Skeletal muscle satellite cell (primary cell): Measurements from ENCODE around the gene PTF1A.

ENCODE experiments used
- H3K27me3 ChIP-seq: 2 replicates; pipeline ENCODE4 v1.7.0; 2013; ENCODE audit warnings: low read length; ENCODE audit not compliant: control insufficient read depth, insufficient read depth
- H3K36me3 ChIP-seq: 2 replicates; pipeline ENCODE4 v1.7.0; 2013; ENCODE audit warnings: mild to moderate bottlenecking, control low read depth, low read length; ENCODE audit not compliant: insufficient read depth
- H3K4me1 ChIP-seq: 2 replicates; pipeline ENCODE4 v1.7.0; 2013; ENCODE audit warnings: low read length; ENCODE audit not compliant: control insufficient read depth, insufficient read depth
- H3K4me2 ChIP-seq: 2 replicates; pipeline ENCODE4 v1.7.0; 2013; ENCODE audit warnings: mild to moderate bottlenecking, low read length
- H3K4me3 ChIP-seq: 2 replicates; pipeline ENCODE4 v1.7.0; 2013; ENCODE audit warnings: low read length
- H3K9ac ChIP-seq: 2 replicates; pipeline ENCODE4 v1.7.0; 2013; ENCODE audit warnings: mild to moderate bottlenecking, low read depth, low read length, moderate library complexity
- H3K9me3 ChIP-seq: replicated peaks from 2 replicates; pipeline ENCODE4 v1.7.0; 2013; ENCODE audit warnings: mild to moderate bottlenecking, control low read depth, low read length

The PTF1A gene

DNA sequence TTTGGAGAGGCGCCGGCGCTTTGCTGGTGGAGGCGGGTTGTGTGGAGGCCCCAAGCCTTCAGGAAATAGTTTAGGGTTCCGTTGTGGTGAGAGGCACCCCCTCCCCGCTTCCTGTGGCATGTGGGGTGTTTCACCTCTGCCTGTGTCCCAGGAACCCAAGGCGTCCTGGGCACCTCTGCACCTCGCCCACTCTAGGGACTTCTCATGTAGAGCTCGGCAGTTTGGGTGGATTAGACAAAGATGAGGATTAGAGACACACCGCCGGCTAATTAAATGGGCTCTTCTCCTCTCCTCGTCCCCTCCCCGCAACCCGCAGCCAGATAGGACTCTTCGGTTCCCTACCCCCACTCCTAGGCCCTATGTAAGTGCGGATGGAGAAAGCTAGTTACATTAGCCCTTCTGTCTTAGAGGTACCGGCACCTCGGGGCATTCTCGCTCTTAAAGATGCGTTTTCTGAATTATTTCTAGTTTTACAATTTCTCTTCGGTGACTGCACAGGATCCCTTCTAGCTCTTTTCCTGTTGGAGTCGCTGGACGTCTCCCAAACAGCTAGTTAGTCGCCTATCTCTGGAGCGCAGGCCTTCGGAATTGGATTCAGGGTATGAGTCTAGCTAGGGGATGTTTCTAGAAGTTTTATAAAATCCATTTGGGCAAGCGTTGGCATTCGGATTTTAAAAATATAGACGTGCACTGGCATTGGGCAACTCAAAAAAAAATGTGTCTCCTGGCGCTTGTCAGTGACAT lies 7.8 kb downstream of the PTF1A start:
- no peaks in the 10 kb centered on the region for H3K36me3 ChIP-seq
- no peaks in the 10 kb centered on the region for H3K4me1 ChIP-seq
- no peak overlapping the region for H3K9ac ChIP-seq
- H3K9me3 ChIP-seq, result no peaks in the 10 kb centered on the region
- H3K27me3 ChIP-seq, result peaks cover 97% of the 10 kb centered on the region
- no peak overlapping the region for H3K4me2 ChIP-seq
- no peak overlapping the region for H3K4me3 ChIP-seq

DNA sequence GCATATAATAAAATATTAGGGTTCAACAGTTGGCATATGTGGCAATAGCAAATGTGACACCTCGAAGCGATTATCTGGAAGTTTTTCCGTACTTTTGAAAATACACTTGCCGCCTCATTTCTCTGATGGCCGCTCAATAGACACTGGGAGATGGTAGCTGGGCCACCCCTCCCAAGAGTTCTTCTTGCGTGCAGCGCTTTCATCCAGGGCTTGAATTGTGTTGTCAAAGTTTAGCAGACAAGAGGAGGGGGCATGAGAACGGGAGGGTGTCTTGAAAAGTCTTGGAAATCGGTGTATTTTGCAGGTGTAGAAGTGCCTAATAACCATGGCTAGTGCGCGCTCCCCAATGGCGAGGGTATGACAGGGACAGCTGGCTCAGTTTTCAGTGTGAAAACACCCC lies 8.5 kb downstream of the PTF1A start:
- H3K9me3 ChIP-seq, result no peaks in the 10 kb centered on the region
- H3K36me3 ChIP-seq, result no peaks in the 10 kb centered on the region
- no peaks in the 10 kb centered on the region for H3K4me1 ChIP-seq
- H3K4me2 ChIP-seq, result no peak overlapping the region
- H3K4me3 ChIP-seq, result no peak overlapping the region
- peaks cover 93% of the 10 kb centered on the region for H3K27me3 ChIP-seq
- H3K9ac ChIP-seq, result no peak overlapping the region

DNA sequence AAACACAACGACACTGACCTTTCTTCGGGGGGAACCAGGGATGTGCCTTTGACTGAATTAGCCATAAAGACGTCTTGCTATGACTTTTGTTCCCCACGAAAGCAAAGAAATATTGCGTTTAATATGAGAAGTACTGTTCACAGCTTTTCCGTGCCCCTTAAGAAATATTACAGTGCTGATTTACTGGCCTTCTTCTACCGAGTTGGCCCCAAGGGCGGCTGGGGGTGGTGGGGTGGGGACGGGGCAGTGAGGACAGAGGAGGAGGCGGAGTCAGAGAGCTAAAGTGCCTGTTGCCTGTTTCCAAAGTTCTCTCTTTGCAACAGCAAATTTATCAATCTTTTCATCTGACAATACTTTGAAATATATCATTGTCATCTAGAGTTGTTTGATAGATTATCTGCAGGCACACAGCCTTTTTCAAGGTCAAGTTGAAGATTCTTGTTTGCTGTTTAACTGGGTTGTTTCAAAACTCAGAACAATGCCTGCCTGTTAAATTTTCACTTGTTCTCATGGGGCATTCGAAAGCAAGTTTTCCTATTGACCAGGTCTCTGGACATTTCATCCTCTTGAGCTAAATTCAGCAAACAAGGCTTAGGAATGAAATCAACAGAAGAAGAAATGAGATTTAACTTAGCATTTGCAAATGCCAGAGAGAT lies 9.0 kb downstream of the PTF1A start:
- Histone ChIP-seq H3K27me3 (peaks cover 93% of the 10 kb centered on the region), H3K4me3 (no peak overlapping the region)

DNA sequence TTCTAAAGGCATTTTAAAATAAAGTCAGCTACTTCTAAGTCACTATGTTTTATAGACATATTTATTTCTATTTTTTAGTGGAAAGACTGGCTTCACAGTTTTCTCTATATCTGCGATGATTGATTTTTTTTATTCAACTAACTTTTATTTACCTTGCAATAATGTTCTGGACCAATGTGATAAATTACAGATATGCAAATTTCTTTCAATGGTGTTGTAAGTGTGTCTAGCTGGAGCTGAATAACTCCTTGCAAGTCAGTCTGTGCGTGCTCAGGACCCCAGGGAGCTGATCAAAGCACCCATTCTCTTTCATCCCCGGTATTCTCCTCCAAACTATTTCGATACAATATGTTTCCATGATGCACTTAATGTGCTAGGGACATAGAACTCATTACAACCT lies 9.7 kb downstream of the PTF1A start:
- Histone ChIP-seq H3K4me1 (no peaks in the 10 kb centered on the region), H3K9me3 (no peaks in the 10 kb centered on the region), H3K9ac (no peak overlapping the region), H3K27me3 (peaks cover 86% of the 10 kb centered on the region), H3K4me2 (no peak overlapping the region), H3K36me3 (no peaks in the 10 kb centered on the region), H3K4me3 (no peak overlapping the region)

More for the DNA sequence above, 9.0 kb downstream of the PTF1A start:
- Histone ChIP-seq H3K4me1 (no peaks in the 10 kb centered on the region), H3K9me3 (no peaks in the 10 kb centered on the region), H3K9ac (no peak overlapping the region), H3K36me3 (no peaks in the 10 kb centered on the region), H3K4me2 (no peak overlapping the region)

DNA sequence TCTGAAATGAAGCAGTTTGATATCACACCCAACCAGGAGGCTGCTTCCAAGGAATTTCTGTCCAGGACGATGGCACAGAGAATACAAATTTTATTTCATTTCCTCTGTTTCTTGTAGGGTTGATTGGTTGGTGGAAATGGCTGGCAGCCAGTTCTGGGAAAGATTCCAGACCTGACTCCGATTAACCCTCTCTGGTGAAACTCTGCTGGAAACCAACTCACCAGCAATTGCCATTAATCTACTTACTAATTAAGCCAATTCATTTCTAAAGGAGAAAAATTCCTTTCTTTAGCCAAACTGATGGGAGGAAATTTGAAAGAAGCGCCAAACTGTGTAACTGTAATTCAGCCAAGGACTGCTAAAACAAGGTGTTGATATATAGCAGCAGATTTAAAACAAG lies 10.7 kb downstream of the PTF1A start:
- no peak overlapping the region for H3K4me2 ChIP-seq
- H3K4me3 ChIP-seq, result no peak overlapping the region
- no peaks in the 10 kb centered on the region for H3K9me3 ChIP-seq
- no peak overlapping the region for H3K9ac ChIP-seq
- no peaks in the 10 kb centered on the region for H3K36me3 ChIP-seq
- H3K4me1 ChIP-seq, result no peaks in the 10 kb centered on the region
- peaks cover 76% of the 10 kb centered on the region for H3K27me3 ChIP-seq

DNA sequence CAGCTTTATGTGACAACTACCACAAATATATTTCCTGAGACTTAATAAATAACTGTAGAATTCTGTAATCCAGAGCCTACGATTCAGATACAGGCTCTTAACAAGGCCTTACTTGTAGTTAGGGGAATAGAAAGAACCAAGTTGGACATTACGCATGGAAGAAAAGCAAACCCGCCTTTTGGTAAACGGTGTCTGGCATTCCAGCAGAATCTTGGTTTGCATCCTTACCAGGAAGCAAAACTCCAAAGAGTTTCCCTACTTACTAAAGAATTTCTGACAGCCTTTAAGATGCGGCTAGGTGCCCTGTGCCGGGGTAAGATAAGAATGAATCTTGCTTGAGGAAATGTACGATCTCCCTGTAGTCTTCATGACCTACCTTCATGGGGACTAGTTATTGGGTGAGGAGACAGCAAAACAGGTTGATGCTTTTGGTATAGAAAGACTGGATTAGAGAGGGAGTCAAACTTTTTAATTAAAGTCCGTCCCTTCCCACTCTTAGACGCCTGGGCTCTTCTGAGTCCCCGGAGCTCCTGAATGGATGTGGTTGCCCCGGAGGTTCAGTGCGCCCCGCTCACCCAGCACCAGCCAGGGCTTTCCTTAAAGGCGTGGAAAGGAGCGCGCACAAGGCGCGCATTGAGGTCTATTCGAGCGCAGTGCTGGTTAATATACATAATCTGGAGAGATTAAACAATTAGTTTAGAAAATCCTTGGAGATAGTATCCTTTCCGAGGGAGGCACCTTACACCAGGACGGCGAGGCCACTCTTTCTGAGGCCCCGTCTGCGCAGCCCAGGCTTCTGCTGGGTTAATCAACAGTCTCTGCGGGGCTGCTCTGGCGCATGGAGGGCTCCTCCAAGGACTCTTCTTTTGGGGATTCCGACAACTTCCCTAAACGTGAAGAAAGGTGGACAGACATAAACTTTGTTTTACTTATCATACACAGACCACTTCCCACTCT lies 11.5 kb downstream of the PTF1A start:
- H3K4me1 ChIP-seq, result no peaks in the 10 kb centered on the region
- no peak overlapping the region for H3K9ac ChIP-seq
- H3K36me3 ChIP-seq, result no peaks in the 10 kb centered on the region
- no peak overlapping the region for H3K4me3 ChIP-seq
- peaks cover 68% of the 10 kb centered on the region for H3K27me3 ChIP-seq
- H3K4me2 ChIP-seq, result no peak overlapping the region
- H3K9me3 ChIP-seq, result no peaks in the 10 kb centered on the region

DNA sequence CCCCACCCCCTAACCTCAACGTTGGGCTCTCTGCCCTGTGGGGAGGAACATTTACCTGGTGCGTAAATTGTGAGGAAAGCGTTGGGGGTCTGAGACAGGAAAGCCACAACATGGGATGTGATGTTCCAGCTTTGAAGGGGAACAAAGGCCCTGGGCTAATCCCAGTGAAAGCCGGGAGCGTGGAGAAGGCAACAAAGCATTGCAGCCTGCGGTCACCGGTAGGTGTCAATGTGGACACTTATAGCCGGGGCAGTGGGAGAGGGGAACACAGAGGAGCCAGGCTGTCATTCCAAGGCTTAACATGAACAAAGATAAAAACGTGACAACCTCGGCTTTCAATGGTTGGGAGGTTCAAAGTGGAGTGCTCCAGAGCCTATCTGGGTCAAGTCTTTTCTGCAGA lies 12.7 kb downstream of the PTF1A start:
- no peak overlapping the region for H3K4me3 ChIP-seq

DNA sequence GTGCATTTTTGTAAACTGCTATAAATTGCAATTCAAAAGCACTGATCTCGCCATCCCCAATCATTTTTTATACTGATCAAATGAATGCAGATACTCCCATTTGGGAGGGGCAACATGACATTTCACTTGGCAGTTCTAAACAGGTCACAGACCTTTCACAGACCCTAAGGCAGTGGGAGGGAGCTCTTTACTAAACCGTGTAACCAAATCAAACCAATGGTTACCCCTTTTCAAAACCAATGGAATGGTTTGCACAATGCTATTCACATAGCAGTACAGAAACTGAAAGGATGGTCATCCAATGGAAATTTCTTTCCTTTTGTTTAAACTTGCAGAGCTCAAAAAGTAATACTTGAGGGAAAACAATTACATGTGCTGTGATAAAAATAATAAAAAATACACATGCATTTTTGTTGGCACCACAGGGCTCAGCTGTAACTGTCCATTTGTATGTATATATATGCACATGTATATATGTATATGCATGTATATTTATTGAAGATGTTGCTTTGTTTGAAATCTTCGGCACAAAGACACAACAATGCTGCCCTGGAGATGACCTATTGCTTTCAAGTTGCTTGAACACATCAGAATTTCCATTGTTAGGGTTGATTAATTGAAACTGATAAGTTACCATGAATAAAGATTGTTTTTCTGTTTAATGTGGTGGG lies 14.0 kb downstream of the PTF1A start:
- no peaks in the 10 kb centered on the region for H3K4me1 ChIP-seq
- no peak overlapping the region for H3K4me3 ChIP-seq
- H3K9ac ChIP-seq, result no peak overlapping the region
- peaks cover 45% of the 10 kb centered on the region for H3K27me3 ChIP-seq
- H3K4me2 ChIP-seq, result no peak overlapping the region
- no peaks in the 10 kb centered on the region for H3K36me3 ChIP-seq
- H3K9me3 ChIP-seq, result no peaks in the 10 kb centered on the region

More for the DNA sequence above, 12.7 kb downstream of the PTF1A start:
- Histone ChIP-seq H3K9me3 (no peaks in the 10 kb centered on the region), H3K4me2 (no peak overlapping the region), H3K4me1 (no peaks in the 10 kb centered on the region), H3K9ac (no peak overlapping the region), H3K27me3 (peaks cover 56% of the 10 kb centered on the region), H3K36me3 (no peaks in the 10 kb centered on the region)

DNA sequence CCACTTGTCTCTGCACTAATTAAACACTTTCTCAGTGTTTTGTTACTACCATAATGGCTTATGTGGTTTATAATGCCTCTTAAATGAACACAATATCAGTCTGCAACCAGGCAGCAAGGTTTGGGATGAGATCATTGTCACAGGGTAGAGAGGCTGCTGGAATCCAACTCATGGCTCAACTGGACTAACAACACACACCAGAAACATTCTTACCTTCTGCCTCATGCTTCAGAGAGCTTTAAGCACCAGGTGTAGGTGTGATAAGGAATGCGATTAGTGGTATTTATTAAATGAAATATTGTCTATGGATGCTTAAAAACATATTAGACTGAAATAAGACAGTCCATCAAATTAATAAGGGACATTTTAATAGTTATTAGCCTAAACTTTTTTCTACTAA lies 25.4 kb downstream of the PTF1A start:
- H3K9me3 ChIP-seq, result no peaks in the 10 kb centered on the region
- H3K27me3 ChIP-seq, result no peaks in the 10 kb centered on the region
- no peak overlapping the region for H3K4me2 ChIP-seq
- no peak overlapping the region for H3K4me3 ChIP-seq
- H3K4me1 ChIP-seq, result no peaks in the 10 kb centered on the region
- no peaks in the 10 kb centered on the region for H3K36me3 ChIP-seq
- H3K9ac ChIP-seq, result no peak overlapping the region

DNA sequence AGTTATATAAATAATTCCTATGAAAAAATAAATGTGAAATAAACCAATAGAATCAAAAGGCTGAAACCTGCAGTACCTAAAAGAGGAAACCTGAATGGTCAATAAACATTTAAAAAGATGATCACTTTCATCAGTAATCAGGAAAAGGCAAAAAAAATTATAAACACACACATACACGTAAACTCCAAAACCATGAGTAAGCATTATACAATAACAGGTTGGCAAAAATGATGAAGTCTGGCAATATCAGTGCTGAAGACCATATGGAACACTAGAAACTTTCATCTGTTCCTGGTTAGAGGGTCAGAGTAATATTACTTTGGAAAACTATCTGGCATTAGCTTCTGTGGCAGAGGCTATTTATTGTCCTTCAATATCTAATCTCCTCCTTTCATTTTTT lies 38.5 kb downstream of the PTF1A start:
- Histone ChIP-seq H3K36me3 (no peaks in the 10 kb centered on the region), H3K4me3 (no peak overlapping the region), H3K9ac (no peak overlapping the region), H3K9me3 (no peaks in the 10 kb centered on the region), H3K27me3 (no peaks in the 10 kb centered on the region), H3K4me1 (no peaks in the 10 kb centered on the region), H3K4me2 (no peak overlapping the region)

DNA sequence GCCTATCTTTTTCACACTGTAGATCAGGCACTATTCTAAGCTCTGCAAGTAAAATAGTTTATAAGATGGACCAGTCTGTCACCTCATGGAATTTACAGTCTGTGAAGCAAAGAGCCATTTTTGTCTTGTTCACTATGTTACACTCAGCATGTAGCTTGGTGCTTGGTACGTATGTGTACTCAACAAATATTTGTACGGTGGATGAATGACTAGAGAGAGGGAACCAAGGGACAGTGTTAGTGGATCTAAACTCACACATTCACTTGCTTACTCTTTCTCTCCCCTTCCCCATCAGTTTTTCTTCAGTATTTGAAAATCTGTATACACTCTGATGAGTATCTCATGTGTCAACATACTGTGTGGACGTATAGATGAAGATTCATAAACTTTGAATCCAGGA lies 45.9 kb downstream of the PTF1A start:
- Histone ChIP-seq H3K4me2 (no peak overlapping the region), H3K9ac (no peak overlapping the region), H3K36me3 (no peaks in the 10 kb centered on the region), H3K9me3 (no peaks in the 10 kb centered on the region), H3K4me1 (no peaks in the 10 kb centered on the region), H3K4me3 (no peak overlapping the region), H3K27me3 (no peaks in the 10 kb centered on the region)
